CD4-positive, alpha-beta T cell treated with Interleukin-17A for 4 hours (primary cell): Measurements from ENCODE around the gene CLTC.

Experiments used
- DNase-seq: peaks from one replicate; pipeline ENCODE4 v3.0.0-alpha.2; 2020; ENCODE audit warnings: mixed read lengths

The CLTC gene

GRCh38 chr17:59688008-59688407, 68.3 kb downstream of the CLTC start:
- DNase-seq: no peak

GRCh38 chr17:59688496-59688895, 68.8 kb downstream of the CLTC start:
- no peak for DNase-seq

- no peak for DNase-seq
These were observed 73.9 kb downstream of the CLTC start for GRCh38 chr17:59693582-59693981.

GRCh38 chr17:59694344-59694743, 74.6 kb downstream of the CLTC start:
- no peak for DNase-seq

- DNase-seq: no peak
These were observed 76.4 kb downstream of the CLTC start for GRCh38 chr17:59695945-59696681.

- no peak for DNase-seq
These were observed 77.1 kb downstream of the CLTC start for GRCh38 chr17:59696682-59697277.

- DNase-seq: no peak
These were observed 78.4 kb downstream of the CLTC start for GRCh38 chr17:59698143-59698542.

GRCh38 chr17:59699218-59699617, 79.5 kb downstream of the CLTC start:
- no peak for DNase-seq

GRCh38 chr17:59699786-59700185, 80.1 kb downstream of the CLTC start:
- no peak for DNase-seq

- no peak for DNase-seq
These were observed 82.6 kb downstream of the CLTC start for GRCh38 chr17:59702304-59702703.

GRCh38 chr17:59707149-59707970, 87.7 kb downstream of the CLTC start, which contains the start of the genes PTRH2 and VMP1:
Gene PTRH2, minus strand, starts transcription at chr17:59707430. Its CDS starts 9,452 bp downstream, at chr17:59697978.
Gene VMP1, plus strand, starts transcription at chr17:59707654. Its CDS starts 23,793 bp downstream, at chr17:59731447.
- DNase-seq: peak; percentile 85

- DNase-seq: peak; percentile 4
These were observed 88.3 kb downstream of the CLTC start for GRCh38 chr17:59707971-59708430.

GRCh38 chr17:59711936-59712335, 92.2 kb downstream of the CLTC start:
- DNase-seq: no peak

- DNase-seq: no peak
These were observed 93.2 kb downstream of the CLTC start for GRCh38 chr17:59712862-59713261.

- no peak for DNase-seq
These were observed 94.6 kb downstream of the CLTC start for GRCh38 chr17:59714255-59714654.

GRCh38 chr17:59716427-59716826, 96.7 kb downstream of the CLTC start:
- no peak for DNase-seq

- DNase-seq: no peak
These were observed 99.8 kb downstream of the CLTC start for GRCh38 chr17:59719526-59719925.

GRCh38 chr17:59722623-59723022, 102.9 kb downstream of the CLTC start:
- DNase-seq: no peak

GRCh38 chr17:59723041-59723440, 103.3 kb downstream of the CLTC start:
- DNase-seq: no peak

GRCh38 chr17:59723607-59724006, 103.9 kb downstream of the CLTC start:
- no peak for DNase-seq

GRCh38 chr17:59725691-59726090, 106.0 kb downstream of the CLTC start:
- DNase-seq: no peak

GRCh38 chr17:59727817-59728533, 108.3 kb downstream of the CLTC start:
- DNase-seq: no peak
